ENCODE measurements around the gene ZIC1. TPM values are rescaled to one million over a fixed set of nuclear protein-coding genes. Genes with fewer than 3 reads are reported as not detected.

Gene ZIC1
- 0.19 and 0.21 TPM in 2 replicates for total RNA-seq (2014; rRNA removed; shearing (Covaris generic))
- polyA plus RNA-seq (2016; fragmentation: Nextera tagmentation; extraction: Ambion mirVana), result 0.95 and 1.4 TPM in 2 replicates
- long read RNA-seq, result 0 reads

DNA sequence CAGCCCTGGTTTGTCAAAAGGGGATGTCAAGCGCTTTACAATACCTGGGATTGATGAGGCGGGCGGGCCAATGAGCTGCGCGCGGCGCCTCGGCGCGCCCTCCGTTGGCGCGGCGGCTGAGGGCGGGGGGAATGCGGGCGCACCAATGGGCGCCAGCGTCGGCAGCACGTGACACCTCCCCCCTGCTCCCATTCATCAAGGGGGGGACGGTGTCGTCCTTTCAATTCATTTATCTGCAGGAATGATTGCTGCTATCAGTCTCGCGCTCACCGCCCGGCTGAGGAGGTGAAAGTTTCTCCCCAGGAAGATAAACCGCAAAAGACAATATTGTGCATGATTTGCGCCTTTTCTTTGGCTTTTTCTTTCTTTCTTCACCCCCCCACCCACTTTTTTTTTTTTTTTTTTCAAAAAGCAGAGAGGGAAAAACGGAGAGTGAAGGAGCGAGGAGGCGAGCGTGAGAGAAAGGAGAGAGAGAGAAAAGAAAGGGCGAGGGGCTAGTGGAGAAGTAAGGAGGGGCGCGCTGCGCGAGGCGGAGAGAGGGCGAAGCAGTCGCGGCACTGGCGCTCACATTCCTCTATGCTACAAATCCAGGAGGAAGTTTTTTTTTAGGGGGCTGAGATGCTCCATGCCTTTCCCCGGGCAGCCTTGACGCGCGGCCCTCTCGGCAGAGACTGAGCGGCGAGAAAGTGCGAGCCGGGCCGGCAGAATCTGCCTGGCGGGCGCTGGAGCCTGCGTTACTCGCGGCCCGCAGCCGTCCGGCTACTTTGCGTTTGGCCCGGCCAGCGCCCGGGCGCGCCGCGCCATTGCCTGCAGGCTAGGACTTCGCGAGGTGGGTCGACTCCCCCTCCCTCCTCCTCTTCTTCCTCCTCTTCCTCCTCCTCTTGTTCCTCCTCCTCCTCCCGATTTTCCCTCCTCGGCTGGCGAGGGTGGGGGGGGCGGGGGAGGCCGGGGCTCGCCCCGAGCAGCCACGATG, at the start of gene ZIC1:
Gene ZIC1 (plus strand): TSS at position 223 of the 973 bp plus-strand sequence. CDS start 748 bp downstream, at position 971.
- Mint-ChIP-seq H3K4me3 (peak within 1 kb of the TSS; percentile 79), H3K27ac (no peak within 1 kb of the TSS), H3K27me3 (ENCODE audit: insufficient read depth, low read depth, poor library complexity) (peaks cover 97% of the 10 kb centered on the region), H3K36me3 (ENCODE audit: low read depth) (no peaks in the 10 kb centered on the region), H3K4me1 (peaks cover 76% of the 10 kb centered on the region), H3K9me3 (peaks cover 15% of the 10 kb centered on the region)
- Histone ChIP-seq H4K20me1 (replicated peaks; ENCODE audit: insufficient read depth) (no peaks in the 10 kb centered on the region; the same call in 1 of the 2 replicates), H3K79me2 (replicated peaks; ENCODE audit: insufficient read depth) (no peaks in the 10 kb centered on the region), H3K4me3 (peak within 1 kb of the TSS; percentile 71), H3K36me3 (ENCODE audit: insufficient read depth) (no peaks in the 10 kb centered on the region), H3K4me1 (ENCODE audit: insufficient read depth) (peaks cover 80% of the 10 kb centered on the region), H3K27ac (ENCODE audit: low read depth) (no peak within 1 kb of the TSS), H2AFZ (peak within 1 kb of the TSS; percentile 67; the same call in 1 of the 2 replicates), H3K4me2 (peak within 1 kb of the TSS; percentile 95), H3K27me3 (ENCODE audit: insufficient read depth) (peaks cover 98% of the 10 kb centered on the region), H3K9me2 (ENCODE audit: insufficient read depth) (no peaks in the 10 kb centered on the region), H3F3A (replicated peaks; ENCODE audit: low read depth) (peaks cover 52% of the 10 kb centered on the region)
- DNase-seq (ENCODE audit: low spot score) (peak; percentile 85), ATAC-seq (peak; percentile 23)
- TF ChIP-seq STAT1 (IDR thresholded peaks at IDR 0.05; ENCODE audit: unreplicated experiment) (no peak), EZH2 (IDR thresholded peaks at IDR 0.05; ENCODE audit: low read depth, unreplicated experiment) (peak; percentile 92), CREB1 (CRISPR knock-in tag; IDR thresholded peaks at IDR 0.05; ENCODE audit: low read depth) (peak; percentile 32; the same call in 1 of the 2 replicates), EZH2phosphoT487 (IDR thresholded peaks at IDR 0.05; ENCODE audit: unreplicated experiment) (peak; percentile 69)
- TF ChIP-seq, protein P1, sequence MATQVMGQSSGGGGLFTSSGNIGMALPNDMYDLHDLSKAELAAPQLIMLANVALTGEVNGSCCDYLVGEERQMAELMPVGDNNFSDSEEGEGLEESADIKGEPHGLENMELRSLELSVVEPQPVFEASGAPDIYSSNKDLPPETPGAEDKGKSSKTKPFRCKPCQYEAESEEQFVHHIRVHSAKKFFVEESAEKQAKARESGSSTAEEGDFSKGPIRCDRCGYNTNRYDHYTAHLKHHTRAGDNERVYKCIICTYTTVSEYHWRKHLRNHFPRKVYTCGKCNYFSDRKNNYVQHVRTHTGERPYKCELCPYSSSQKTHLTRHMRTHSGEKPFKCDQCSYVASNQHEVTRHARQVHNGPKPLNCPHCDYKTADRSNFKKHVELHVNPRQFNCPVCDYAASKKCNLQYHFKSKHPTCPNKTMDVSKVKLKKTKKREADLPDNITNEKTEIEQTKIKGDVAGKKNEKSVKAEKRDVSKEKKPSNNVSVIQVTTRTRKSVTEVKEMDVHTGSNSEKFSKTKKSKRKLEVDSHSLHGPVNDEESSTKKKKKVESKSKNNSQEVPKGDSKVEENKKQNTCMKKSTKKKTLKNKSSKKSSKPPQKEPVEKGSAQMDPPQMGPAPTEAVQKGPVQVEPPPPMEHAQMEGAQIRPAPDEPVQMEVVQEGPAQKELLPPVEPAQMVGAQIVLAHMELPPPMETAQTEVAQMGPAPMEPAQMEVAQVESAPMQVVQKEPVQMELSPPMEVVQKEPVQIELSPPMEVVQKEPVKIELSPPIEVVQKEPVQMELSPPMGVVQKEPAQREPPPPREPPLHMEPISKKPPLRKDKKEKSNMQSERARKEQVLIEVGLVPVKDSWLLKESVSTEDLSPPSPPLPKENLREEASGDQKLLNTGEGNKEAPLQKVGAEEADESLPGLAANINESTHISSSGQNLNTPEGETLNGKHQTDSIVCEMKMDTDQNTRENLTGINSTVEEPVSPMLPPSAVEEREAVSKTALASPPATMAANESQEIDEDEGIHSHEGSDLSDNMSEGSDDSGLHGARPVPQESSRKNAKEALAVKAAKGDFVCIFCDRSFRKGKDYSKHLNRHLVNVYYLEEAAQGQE (IDR thresholded peaks at IDR 0.05; ENCODE audit: unreplicated experiment), result no peak

DNA sequence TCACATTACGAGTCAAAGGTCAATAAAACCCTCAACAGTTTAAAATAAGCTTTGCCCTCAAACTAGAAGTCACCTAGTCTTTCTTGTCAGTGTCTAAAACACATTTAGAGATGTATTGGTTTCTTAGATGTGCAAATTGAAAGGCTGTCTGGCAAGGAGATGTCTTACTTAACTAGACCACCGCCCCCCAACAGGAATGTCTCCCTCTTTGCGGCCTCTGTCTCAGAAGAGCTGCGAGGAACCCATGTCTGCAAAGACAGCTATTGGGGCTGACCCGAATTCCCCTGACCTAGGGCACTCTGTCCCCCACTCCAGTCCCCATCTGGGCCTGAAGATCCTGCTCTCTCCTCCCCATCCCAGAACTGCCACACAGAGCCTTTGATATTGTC, 49.1 kb upstream of the ZIC1 start:
- Histone ChIP-seq H3K4me1 (ENCODE audit: insufficient read depth) (peaks cover 63% of the 10 kb centered on the region), H3F3A (replicated peaks; ENCODE audit: low read depth) (peaks cover 24% of the 10 kb centered on the region; the same call in 1 of the 2 replicates), H3K79me2 (replicated peaks; ENCODE audit: insufficient read depth) (no peaks in the 10 kb centered on the region), H4K20me1 (replicated peaks; ENCODE audit: insufficient read depth) (no peaks in the 10 kb centered on the region), H3K9me2 (ENCODE audit: insufficient read depth) (no peaks in the 10 kb centered on the region), H3K4me2 (peak overlapping the region; percentile 77), H3K27me3 (ENCODE audit: insufficient read depth) (peaks cover 100% of the 10 kb centered on the region), H2AFZ (no peak overlapping the region), H3K27ac (ENCODE audit: low read depth) (no peak overlapping the region), H3K36me3 (ENCODE audit: insufficient read depth) (no peaks in the 10 kb centered on the region), H3K4me3 (peak overlapping the region; percentile 51)
- Mint-ChIP-seq H3K27me3 (ENCODE audit: insufficient read depth, low read depth, poor library complexity) (peaks cover 85% of the 10 kb centered on the region), H3K9me3 (no peaks in the 10 kb centered on the region; the same call in 2 of the 3 replicates), H3K36me3 (ENCODE audit: low read depth) (no peaks in the 10 kb centered on the region), H3K27ac (no peak overlapping the region), H3K4me3 (peak overlapping the region; percentile 36; the same call in 2 of the 3 replicates), H3K4me1 (peaks cover 56% of the 10 kb centered on the region)
- peak; percentile 65 for DNase-seq (ENCODE audit: low spot score)
- ATAC-seq, result no peak
- TF ChIP-seq ZNF331 (CRISPR knock-in tag; IDR thresholded peaks at IDR 0.05; ENCODE audit: low read depth), result no peak
- TF ChIP-seq EZH2phosphoT487 (IDR thresholded peaks at IDR 0.05; ENCODE audit: unreplicated experiment), result no peak
- no peak for TF ChIP-seq CREB1 (CRISPR knock-in tag; IDR thresholded peaks at IDR 0.05; ENCODE audit: low read depth)
- TF ChIP-seq, protein P2, sequence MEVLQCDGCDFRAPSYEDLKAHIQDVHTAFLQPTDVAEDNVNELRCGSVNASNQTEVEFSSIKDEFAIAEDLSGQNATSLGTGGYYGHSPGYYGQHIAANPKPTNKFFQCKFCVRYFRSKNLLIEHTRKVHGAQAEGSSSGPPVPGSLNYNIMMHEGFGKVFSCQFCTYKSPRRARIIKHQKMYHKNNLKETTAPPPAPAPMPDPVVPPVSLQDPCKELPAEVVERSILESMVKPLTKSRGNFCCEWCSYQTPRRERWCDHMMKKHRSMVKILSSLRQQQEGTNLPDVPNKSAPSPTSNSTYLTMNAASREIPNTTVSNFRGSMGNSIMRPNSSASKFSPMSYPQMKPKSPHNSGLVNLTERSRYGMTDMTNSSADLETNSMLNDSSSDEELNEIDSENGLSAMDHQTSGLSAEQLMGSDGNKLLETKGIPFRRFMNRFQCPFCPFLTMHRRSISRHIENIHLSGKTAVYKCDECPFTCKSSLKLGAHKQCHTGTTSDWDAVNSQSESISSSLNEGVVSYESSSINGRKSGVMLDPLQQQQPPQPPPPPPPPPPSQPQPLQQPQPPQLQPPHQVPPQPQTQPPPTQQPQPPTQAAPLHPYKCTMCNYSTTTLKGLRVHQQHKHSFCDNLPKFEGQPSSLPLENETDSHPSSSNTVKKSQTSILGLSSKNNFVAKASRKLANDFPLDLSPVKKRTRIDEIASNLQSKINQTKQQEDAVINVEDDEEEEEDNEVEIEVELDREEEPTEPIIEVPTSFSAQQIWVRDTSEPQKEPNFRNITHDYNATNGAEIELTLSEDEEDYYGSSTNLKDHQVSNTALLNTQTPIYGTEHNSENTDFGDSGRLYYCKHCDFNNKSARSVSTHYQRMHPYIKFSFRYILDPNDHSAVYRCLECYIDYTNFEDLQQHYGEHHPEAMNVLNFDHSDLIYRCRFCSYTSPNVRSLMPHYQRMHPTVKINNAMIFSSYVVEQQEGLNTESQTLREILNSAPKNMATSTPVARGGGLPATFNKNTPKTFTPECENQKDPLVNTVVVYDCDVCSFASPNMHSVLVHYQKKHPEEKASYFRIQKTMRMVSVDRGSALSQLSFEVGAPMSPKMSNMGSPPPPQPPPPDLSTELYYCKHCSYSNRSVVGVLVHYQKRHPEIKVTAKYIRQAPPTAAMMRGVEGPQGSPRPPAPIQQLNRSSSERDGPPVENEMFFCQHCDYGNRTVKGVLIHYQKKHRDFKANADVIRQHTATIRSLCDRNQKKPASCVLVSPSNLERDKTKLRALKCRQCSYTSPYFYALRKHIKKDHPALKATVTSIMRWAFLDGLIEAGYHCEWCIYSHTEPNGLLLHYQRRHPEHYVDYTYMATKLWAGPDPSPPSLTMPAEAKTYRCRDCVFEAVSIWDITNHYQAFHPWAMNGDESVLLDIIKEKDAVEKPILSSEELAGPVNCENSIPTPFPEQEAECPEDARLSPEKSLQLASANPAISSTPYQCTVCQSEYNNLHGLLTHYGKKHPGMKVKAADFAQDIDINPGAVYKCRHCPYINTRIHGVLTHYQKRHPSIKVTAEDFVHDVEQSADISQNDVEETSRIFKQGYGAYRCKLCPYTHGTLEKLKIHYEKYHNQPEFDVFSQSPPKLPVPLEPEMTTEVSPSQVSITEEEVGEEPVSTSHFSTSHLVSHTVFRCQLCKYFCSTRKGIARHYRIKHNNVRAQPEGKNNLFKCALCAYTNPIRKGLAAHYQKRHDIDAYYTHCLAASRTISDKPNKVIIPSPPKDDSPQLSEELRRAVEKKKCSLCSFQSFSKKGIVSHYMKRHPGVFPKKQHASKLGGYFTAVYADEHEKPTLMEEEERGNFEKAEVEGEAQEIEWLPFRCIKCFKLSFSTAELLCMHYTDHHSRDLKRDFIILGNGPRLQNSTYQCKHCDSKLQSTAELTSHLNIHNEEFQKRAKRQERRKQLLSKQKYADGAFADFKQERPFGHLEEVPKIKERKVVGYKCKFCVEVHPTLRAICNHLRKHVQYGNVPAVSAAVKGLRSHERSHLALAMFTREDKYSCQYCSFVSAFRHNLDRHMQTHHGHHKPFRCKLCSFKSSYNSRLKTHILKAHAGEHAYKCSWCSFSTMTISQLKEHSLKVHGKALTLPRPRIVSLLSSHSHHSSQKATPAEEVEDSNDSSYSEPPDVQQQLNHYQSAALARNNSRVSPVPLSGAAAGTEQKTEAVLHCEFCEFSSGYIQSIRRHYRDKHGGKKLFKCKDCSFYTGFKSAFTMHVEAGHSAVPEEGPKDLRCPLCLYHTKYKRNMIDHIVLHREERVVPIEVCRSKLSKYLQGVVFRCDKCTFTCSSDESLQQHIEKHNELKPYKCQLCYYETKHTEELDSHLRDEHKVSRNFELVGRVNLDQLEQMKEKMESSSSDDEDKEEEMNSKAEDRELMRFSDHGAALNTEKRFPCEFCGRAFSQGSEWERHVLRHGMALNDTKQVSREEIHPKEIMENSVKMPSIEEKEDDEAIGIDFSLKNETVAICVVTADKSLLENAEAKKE (CRISPR knock-in tag; IDR thresholded peaks at IDR 0.05), result no peak
- TF ChIP-seq JUNB (IDR thresholded peaks at IDR 0.05; ENCODE audit: unreplicated experiment), result no peak
- TF ChIP-seq ZNF114 (CRISPR knock-in tag; IDR thresholded peaks at IDR 0.05), result no peak
- TF ChIP-seq EZH2 (IDR thresholded peaks at IDR 0.05; ENCODE audit: low read depth, unreplicated experiment), result no peak
